Astrocyte of the cerebellum (primary cell): ENCODE results near the gene ARHGEF12.

Experiments
- DNase-seq: peaks from one replicate; pipeline ENCODE4 v3.0.0-alpha.2; 2011; ENCODE audit warnings: low read depth
- H3K4me3 ChIP-seq: 2 replicates; pipeline ENCODE4 v1.5.1; 2011; ENCODE audit warnings: mild to moderate bottlenecking, low read depth, low read length, moderate library complexity
- in situ Hi-C: cut with HindIII; loops from 2 replicates; pipeline ENCODE4 v1.10.0; 2017; ENCODE audit warnings: low sequenced_read_pairs
- TF ChIP-seq, protein P1 (sequence below): IDR thresholded peaks from 2 replicates; pipeline ENCODE4 v1.5.1; 2012; ENCODE audit warnings: low read length, low read depth, moderate library complexity, mild to moderate bottlenecking; ENCODE audit errors: missing control alignments

Gene ARHGEF12

DNA sequence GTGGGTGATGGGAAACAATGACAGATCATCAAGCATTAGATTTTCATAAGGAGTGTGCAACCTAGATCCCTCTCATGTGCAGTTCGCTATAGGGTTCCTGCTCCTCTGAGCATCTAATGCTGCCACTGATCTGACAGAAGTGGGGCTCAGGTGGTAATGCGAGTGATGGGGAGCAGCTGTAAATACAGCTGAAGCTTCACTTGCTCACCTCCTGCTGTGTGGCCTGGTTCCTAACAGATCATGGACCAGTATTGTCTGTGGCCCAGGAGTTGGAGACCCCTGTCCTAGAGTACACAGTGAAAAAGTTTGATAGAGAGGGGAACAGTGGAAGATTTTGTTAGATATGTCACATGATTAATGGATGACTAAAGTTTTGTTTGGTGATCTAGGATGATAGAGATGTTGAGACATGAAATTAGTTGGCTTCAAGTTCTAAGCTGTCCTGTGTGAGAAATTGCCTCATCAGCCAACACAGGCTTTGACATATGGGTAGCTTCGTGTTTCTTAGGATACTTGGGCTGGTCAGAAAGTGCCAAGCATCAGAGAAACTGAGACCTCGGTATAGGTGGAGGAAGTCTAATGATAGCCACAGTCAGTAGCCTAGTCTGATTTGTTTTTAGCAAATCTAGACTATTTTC, 47.4 kb downstream of the ARHGEF12 start:
- no peak overlapping the region for H3K4me3 ChIP-seq
- TF ChIP-seq, protein P1, sequence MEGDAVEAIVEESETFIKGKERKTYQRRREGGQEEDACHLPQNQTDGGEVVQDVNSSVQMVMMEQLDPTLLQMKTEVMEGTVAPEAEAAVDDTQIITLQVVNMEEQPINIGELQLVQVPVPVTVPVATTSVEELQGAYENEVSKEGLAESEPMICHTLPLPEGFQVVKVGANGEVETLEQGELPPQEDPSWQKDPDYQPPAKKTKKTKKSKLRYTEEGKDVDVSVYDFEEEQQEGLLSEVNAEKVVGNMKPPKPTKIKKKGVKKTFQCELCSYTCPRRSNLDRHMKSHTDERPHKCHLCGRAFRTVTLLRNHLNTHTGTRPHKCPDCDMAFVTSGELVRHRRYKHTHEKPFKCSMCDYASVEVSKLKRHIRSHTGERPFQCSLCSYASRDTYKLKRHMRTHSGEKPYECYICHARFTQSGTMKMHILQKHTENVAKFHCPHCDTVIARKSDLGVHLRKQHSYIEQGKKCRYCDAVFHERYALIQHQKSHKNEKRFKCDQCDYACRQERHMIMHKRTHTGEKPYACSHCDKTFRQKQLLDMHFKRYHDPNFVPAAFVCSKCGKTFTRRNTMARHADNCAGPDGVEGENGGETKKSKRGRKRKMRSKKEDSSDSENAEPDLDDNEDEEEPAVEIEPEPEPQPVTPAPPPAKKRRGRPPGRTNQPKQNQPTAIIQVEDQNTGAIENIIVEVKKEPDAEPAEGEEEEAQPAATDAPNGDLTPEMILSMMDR, result no peak
- in situ Hi-C loops, result no loop called here
- DNase-seq, result no peak

DNA sequence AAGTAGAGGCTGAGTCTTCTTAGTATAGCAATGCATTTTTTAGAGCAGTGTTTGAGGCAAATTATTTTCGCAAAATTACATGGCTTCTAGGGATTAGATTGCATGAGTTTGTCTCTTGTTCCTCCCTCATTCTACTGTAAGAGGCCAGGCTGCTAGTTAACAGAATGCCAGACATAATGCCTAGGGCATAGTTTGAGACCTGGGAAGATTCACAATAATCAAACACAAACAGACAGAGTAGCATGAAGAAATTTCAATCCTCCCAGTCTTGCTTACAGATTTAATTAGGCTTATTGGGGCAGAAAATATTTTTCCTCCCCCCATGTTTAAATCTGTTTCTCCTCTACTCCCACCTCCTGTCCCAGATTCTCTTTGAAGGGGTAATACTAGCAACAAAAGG, 48.3 kb downstream of the ARHGEF12 start:
- TF ChIP-seq, protein P1, result no peak
- in situ Hi-C loops, result no loop called here
- DNase-seq, result no peak
- H3K4me3 ChIP-seq, result no peak overlapping the region

DNA sequence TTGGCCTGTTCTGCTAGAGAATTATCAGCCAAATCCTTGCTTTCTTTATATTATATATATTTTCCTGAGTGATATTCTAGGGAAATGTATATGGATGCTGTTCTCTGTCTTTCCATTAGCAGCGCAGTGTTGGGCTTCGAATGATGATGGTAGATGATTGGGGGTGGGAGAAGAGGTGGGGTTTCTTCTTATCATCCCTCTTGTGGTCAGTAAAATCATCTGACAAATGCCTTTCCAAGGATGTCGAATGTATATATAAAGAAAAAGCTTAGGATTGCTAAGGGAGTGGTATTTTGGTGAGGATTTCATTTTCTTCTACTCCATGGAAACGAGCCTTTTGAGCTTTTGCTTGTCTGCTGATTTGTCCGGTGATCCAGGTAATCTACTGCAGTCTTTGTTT, 48.9 kb downstream of the ARHGEF12 start:
- no peak overlapping the region for H3K4me3 ChIP-seq
- in situ Hi-C loops, result no loop called here
- TF ChIP-seq, protein P1, result no peak
- DNase-seq, result no peak

DNA sequence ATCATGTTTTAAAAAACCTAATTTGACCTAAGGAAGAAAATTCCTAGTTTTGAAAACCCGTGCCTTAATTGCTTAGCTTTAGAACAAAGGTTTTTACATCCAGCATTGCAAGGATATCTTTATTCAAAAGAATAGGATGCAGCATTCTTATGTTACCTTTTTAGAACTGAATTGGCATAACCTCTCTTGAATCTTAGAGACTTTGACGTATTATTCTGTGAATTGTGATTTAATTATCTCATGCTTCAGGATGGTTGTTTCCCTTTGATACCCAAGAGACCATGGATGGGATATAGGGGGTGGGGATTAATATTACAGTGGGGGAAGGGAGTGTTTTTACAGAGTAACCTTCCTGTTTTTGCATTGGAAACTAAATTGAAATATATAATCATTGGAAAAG, 49.4 kb downstream of the ARHGEF12 start:
- TF ChIP-seq, protein P1, result no peak
- in situ Hi-C loops, result no loop called here
- DNase-seq, result no peak
- H3K4me3 ChIP-seq, result no peak overlapping the region

DNA sequence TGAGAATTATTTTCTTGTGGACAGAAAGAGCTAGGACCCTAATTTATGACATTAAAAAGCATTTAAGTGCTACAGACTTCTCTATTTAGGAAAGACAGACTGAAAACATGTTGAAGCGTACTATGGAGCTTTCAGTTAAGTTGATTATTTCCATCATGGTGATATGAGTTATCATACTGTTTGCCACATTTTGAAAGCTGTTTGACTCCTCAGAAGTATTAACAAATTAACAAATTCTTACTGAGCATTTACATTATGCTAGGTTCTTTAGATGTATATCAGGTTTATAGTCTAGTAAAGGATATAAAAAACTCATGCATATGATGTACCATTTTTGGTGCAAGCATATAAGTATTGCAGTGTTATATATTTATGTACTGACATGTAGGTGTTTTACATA, 50.1 kb downstream of the ARHGEF12 start:
- H3K4me3 ChIP-seq, result no peak overlapping the region
- in situ Hi-C loops, result no loop called here
- TF ChIP-seq, protein P1, result no peak
- DNase-seq, result no peak

DNA sequence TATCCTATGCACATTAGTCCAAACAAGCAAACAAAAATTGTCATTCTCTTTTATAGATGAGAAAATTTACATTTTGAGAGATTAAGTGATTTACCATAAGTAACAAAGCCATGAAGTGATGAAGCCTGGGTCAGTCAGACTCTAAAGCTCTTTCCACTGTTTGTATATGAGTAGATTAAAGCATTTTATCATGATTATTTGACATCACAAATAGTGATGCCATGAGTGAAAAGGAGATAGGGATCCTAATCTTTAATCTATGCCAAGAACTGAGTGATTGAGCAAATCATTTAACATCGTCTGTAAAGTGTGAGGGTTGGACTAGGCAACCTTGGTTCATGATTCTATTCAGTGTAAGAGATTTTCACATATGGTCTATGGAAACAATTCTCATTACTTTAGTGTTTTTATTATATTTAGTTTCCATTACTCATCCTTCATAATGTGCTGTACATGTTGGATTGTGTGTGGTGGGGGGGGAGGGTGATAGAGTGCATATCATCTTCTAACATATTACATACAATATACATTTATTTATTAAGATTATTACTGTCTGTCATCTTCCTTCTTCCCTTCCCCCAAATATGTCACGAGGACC, 50.7 kb downstream of the ARHGEF12 start:
- no peak for DNase-seq
- TF ChIP-seq, protein P1, result no peak
- no peak overlapping the region for H3K4me3 ChIP-seq
- in situ Hi-C loops, result no loop called here

DNA sequence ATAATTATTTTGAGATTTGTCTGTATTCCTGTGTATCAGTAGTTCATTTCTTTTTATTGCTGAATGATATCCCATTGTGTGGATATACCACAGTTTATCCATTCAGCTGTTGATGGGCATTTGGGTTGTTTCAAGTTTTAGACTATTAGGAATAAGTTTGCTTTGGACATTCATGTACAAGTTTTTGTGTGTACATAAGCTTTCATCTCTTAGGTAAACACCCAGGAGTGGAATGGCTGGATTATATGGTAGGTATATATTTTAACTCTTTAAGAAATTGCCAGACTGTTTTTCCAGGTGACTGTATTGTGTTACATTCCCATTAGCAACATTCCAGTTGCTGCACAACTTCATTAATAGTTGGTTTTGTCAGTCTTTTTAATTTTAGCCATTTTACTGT, 52.0 kb downstream of the ARHGEF12 start:
- in situ Hi-C loops, result no loop called here
- TF ChIP-seq, protein P1, result no peak
- H3K4me3 ChIP-seq, result no peak overlapping the region
- DNase-seq, result no peak
